ENCODE measurements around the gene ABL1. TPM values are rescaled to one million over a fixed set of nuclear protein-coding genes. Genes with fewer than 3 reads are reported as not detected.

ABL1 gene
- polyA plus RNA-seq, 1 experiment = 30.4 TPM

DNA sequence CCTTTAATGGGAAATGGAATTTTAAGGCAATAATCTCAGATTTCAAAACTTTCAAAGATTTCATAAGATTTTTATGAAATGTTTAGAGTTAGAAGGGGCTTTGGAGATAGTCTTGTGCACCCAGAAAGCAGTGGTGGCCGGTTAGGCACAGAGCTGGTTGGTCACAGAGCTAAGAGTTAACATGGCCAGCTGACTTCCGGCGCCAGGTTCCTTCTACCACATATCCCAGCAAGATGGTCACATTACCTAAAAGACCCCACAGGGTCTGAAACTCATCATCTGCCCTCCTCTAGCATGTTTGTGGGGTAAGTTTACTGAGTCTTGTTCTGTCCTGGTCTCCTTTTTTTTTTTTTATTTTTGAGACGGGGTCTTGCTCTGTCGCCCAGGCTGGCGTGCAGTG, 42.2 kb downstream of the ABL1 start:
- POLR2A ChIA-PET = no interaction called here
- Histone ChIP-seq H3K4me3 (ENCODE audit: low read depth, low read length) (no peak overlapping the region), H3K27me3 (ENCODE audit: control insufficient read depth, insufficient read depth, low read length) (no peaks in the 10 kb centered on the region), H3K36me3 (ENCODE audit: control insufficient read depth, insufficient read depth, low read length) (peaks cover 51% of the 10 kb centered on the region)
- TF ChIP-seq, protein P1, sequence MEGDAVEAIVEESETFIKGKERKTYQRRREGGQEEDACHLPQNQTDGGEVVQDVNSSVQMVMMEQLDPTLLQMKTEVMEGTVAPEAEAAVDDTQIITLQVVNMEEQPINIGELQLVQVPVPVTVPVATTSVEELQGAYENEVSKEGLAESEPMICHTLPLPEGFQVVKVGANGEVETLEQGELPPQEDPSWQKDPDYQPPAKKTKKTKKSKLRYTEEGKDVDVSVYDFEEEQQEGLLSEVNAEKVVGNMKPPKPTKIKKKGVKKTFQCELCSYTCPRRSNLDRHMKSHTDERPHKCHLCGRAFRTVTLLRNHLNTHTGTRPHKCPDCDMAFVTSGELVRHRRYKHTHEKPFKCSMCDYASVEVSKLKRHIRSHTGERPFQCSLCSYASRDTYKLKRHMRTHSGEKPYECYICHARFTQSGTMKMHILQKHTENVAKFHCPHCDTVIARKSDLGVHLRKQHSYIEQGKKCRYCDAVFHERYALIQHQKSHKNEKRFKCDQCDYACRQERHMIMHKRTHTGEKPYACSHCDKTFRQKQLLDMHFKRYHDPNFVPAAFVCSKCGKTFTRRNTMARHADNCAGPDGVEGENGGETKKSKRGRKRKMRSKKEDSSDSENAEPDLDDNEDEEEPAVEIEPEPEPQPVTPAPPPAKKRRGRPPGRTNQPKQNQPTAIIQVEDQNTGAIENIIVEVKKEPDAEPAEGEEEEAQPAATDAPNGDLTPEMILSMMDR (IDR thresholded peaks at IDR 0.05; ENCODE audit: insufficient read depth, low read depth, low read length) = no peak
- no peak for DNase-seq (ENCODE audit: low read depth)
- CTCF ChIA-PET = interaction anchor here (0.8 to 4.4 kb wide), 4 partner anchors 11 to 172 kb away, joined by 3 to 19 read pairs (median 4); no protein-coding TSS in a partner anchor

DNA sequence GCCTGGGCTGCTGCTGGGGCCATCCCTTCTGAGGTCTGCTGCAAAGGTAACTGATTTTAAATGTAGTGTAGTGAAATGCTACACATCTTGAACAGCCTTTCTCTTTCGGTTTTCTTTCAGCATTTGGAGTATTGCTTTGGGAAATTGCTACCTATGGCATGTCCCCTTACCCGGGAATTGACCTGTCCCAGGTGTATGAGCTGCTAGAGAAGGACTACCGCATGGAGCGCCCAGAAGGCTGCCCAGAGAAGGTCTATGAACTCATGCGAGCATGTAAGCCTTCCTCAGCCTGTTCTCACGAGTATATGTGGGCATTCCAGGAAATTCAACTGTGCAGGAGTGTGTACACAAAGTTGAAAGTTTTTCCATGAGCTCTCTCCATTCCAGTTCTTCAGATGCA, 43.2 kb downstream of the ABL1 start:
- no peak overlapping the region for H3K4me3 ChIP-seq (ENCODE audit: low read depth, low read length)
- H3K36me3 ChIP-seq (ENCODE audit: control insufficient read depth, insufficient read depth, low read length) = peaks cover 44% of the 10 kb centered on the region
- TF ChIP-seq, protein P1 (IDR thresholded peaks at IDR 0.05; ENCODE audit: insufficient read depth, low read depth, low read length) = no peak
- DNase-seq (ENCODE audit: low read depth) = no peak
- H3K27me3 ChIP-seq (ENCODE audit: control insufficient read depth, insufficient read depth, low read length) = no peaks in the 10 kb centered on the region
- CTCF ChIA-PET = interaction anchor here (0.8 to 4.4 kb wide), 3 partner anchors 12 to 179 kb away, joined by 3 to 19 read pairs (median 3); no protein-coding TSS in a partner anchor
- POLR2A ChIA-PET = interaction anchor here (0.6 kb wide), 1 partner anchor 190 kb away, joined by 9 read pairs; no protein-coding TSS in a partner anchor

DNA sequence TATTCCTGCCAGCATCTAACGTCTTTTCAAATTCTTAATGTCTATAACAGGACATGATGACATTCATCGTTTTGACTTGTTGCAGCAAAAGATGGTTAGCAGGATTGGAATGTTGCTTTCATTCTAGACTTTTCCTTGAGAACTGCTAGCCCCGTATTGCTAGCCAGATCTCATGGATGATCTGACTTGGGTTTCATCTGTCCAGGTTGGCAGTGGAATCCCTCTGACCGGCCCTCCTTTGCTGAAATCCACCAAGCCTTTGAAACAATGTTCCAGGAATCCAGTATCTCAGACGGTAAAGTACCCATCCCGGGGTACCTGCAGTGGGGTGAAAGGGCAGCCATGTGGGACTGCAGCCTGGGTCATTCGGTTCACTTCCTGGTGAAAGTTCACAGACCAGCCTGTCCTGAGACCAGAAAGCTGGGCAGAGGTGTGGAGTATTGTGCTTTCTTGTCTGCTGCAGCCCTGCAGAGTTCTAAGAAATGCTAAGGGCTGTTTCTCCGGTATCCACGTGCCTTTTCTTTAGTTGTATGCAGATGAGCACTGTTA, 44.9 kb downstream of the ABL1 start:
- Histone ChIP-seq H3K27me3 (ENCODE audit: control insufficient read depth, insufficient read depth, low read length) (no peaks in the 10 kb centered on the region), H3K36me3 (ENCODE audit: control insufficient read depth, insufficient read depth, low read length) (peaks cover 46% of the 10 kb centered on the region), H3K4me3 (ENCODE audit: low read depth, low read length) (no peak overlapping the region)
- CTCF ChIA-PET = interaction anchor here (0.8 to 4.4 kb wide), 3 partner anchors 10 to 179 kb away, joined by 4 to 19 read pairs (median 4); no protein-coding TSS in a partner anchor
- POLR2A ChIA-PET = no interaction called here
- DNase-seq (ENCODE audit: low read depth) = no peak
- TF ChIP-seq, protein P1 (IDR thresholded peaks at IDR 0.05; ENCODE audit: insufficient read depth, low read depth, low read length) = no peak

DNA sequence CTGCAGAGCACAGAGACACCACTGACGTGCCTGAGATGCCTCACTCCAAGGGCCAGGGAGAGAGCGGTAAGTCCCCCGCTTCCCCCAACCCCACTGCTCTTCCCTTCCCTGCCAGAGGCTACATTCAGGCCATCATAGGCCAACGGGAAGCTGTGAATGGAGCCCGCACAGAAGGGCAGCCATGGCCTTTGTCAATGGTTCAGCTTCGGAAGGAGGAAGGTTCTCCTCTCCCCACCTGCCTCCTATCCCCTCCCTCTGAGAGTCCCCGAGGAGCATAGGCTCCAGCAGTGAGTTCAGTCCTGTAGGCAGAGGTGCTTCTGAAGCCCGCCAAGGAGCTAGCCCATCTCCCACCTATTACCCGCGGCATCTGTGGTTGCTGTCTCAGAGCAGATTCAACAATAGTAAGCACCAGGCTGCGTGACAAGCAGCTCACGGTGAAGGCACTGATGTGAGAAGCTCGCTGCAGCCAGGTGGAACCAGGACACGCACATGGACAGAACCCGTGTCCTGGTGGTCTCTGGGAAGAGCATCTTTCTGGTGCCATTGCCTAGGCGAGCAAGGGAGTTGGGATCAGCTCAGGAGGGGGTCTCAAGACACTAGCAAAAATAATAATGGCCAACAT, 45.7 kb downstream of the ABL1 start:
- TF ChIP-seq, protein P1 (IDR thresholded peaks at IDR 0.05; ENCODE audit: insufficient read depth, low read depth, low read length) = no peak
- POLR2A ChIA-PET = no interaction called here
- no peaks in the 10 kb centered on the region for H3K27me3 ChIP-seq (ENCODE audit: control insufficient read depth, insufficient read depth, low read length)
- CTCF ChIA-PET = interaction anchor here (0.6 to 4.4 kb wide), 5 partner anchors 11 to 457 kb away, joined by 3 to 19 read pairs (median 4); no protein-coding TSS in a partner anchor
- H3K36me3 ChIP-seq (ENCODE audit: control insufficient read depth, insufficient read depth, low read length) = peaks cover 52% of the 10 kb centered on the region
- H3K4me3 ChIP-seq (ENCODE audit: low read depth, low read length) = no peak overlapping the region
- DNase-seq (ENCODE audit: low read depth) = no peak

DNA sequence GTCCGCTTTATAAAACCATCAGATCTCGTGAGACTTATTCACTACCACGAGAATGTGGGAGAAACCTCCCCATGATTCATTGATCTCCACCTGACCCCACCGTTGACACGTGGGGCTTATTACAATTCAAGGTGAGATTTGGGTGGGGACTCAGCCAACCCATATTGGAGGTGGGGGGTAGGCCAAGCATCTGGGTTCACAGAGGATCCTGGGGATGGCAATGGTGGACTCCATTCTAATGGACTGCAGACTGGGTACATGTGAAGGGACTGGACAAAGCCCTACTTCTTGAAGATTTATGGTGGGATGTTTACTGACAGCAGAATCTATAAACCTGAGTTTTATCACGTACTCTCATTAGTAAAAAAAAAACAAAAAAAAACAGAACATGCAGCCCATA, 46.5 kb downstream of the ABL1 start:
- ChIA-PET POLR2A (no interaction called here), CTCF (interaction anchor here (1.1 to 4.4 kb wide), 4 partner anchors 12 to 180 kb away, joined by 4 to 19 read pairs (median 4); no protein-coding TSS in a partner anchor)
- no peak for DNase-seq (ENCODE audit: low read depth)
- peaks cover 60% of the 10 kb centered on the region for H3K36me3 ChIP-seq (ENCODE audit: control insufficient read depth, insufficient read depth, low read length)
- no peaks in the 10 kb centered on the region for H3K27me3 ChIP-seq (ENCODE audit: control insufficient read depth, insufficient read depth, low read length)
- TF ChIP-seq, protein P1 (IDR thresholded peaks at IDR 0.05; ENCODE audit: insufficient read depth, low read depth, low read length) = no peak
- no peak overlapping the region for H3K4me3 ChIP-seq (ENCODE audit: low read depth, low read length)

Measured in BJ (cell line).